GM08714 (cell line): ENCODE data around the gene SVIL.
"Not testable (repeated sequence)": the region's sequence is repeated elsewhere in the genome, so short reads cannot be mapped to it uniquely, and the experiment has no call there.

Experiments
- H3K4me3 ChIP-seq: fragments of 200-500 bp; sonication (Bioruptor generic); 2 replicates; pipeline ENCODE4 v1.5.1; 2014; ENCODE audit warnings: mild to moderate bottlenecking, low read length, inconsistent platforms
- ZNF274 ChIP-seq: IDR thresholded peaks from 2 replicates; pipeline ENCODE4 v1.6.1; 2012; ENCODE audit warnings: mild to moderate bottlenecking, low read depth, low read length

The SVIL gene

DNA sequence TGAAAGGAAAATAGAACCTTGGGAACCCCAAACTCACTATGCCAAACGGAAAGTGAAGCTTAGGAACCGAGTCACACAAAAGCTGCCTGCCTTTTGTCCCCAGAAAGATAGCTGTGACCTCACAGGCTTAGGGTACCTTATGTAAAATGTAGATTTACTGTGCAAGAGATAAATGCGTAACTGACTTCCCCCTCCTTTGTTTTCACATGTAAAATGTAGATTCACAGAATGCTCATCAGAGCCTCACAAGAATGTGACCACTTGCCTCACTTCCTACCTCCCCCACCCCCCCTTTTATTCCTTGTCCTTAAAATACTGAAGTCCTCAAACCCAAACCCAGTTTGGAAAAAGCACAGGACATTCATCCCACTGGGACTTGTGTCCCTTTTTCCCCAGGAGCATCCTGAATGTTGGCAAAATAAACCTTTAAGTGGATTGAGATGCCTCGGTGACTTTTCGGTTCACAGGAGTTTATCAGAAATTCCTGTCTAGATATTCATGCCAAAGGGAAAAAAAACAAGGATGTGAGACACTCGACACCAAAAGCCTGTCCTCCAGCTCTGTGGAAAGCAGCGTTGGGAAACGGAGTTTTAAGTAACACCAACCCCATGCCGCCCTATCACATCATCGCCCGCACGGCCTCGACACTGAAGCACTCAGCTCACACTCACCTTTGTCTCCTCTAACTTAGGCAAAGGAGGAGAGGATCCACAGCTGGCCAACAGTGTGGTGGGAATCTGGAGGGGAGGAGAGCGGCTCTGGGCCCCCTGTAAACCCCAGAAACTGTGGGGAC is 45.9 kb downstream of the SVIL start:
- no peak for TF ChIP-seq ZNF274
- H3K4me3 ChIP-seq, result no peak overlapping the region

DNA sequence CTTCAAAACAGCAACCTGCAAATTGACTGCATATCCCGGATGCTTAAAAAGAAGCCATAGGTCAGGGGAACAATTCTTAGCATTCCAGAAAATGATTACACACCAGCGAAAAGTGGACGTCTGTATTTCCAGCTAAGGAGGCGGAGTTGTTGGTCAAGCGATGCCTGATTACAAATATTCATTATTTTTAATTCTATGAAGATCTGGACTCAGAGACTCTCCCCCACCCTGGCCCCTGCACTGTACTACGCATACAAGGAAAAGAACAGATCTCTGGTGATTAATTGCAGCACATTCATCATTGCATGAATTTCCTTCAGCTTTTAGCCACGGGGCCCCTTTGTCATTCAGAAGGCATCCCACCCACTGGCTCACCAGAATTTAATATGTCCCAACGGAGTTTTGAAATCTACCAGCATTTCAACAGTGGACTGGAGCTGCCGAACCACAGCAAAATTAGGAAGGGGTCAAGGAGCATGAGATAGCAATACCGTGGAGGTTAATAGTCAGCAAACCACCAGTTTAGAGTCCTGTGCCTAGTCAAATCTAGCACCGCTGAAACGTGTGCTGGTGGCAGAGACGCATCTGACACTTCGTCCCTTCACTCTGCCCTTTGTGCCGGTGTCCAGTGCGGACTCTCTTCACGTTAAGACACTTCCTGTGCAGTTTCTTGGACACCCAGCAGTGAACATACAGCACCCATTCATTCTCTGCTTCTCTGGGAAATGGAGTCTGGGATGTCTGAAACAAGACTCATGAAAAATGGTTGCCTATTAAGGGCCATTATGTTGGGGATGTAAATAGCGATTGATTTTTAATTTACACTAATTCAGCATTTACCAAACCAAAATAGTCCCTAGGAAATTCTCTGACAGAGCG is 46.8 kb downstream of the SVIL start:
- H3K4me3 ChIP-seq, result not testable (repeated sequence)

DNA sequence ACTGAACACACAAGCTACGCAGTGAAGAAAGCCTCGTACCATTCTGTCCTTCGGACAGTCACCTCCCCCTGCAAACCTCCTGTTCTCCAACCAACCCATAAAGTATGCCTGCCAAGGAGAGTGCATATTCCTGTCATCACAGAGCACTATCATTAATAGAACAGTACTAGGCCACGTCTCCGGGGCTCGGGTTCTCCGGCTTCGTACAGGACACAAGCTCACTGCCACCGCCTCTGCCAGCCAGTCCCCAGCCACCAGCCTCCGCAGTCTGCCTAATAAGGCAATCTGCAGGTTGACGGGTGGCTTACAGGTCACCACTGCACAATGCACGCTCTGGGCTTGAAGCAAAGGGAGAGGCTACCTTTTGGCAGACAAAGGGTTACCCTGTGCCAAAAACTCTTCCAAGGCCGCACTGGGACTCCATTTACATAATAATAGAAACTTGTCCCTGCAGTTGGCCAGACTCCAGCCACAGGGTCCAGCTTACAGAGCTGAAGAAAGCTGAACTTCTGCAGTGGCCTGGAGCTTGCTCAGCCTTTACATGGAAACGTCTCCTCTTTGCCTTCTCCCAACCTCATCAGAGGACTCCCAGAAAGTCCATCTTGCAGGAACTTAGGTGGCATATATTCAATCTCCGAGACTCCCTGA is 47.5 kb downstream of the SVIL start:
- H3K4me3 ChIP-seq, result not testable (repeated sequence)

DNA sequence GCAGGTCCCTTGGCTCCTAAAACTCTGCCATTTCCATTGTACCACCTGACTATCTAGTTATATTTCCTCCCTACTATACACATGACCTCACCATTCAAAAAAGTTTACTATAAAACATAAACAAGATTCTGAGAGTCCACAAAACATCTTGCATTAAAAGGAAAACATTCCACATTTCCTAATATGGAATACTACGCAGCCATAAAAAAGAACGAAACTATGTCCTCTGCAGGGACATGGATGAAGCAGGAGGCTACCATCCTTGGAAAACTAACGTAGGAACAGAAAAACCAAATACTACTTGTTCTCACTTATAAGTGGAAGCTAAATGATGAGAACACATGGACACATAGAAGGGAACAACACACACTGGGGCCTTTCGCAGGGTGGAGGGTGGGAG is 48.3 kb downstream of the SVIL start:
- no peak for TF ChIP-seq ZNF274
- no peak overlapping the region for H3K4me3 ChIP-seq

DNA sequence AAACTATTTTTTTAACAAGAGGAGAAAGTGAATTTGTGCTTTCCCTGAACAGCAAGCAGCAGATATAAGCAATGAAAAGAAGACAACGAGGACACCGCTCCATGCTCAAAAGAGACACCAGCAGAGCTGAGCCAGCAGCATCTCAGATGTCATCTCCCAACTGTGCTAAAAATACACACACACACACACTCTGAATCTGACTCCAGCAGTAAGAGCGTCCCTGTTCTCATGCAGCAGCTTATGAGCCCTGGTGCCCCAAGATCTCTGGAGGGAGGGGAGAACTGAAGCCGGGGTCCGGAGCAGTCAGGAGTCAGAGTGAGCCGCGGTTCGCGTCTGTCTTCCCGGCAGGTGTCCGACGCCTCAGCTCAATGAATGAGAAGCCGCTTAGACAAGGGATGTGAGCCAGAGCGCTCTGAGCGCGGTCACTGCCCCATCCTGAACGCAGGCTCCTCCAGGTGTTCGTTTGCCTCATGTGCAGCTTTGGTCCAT is 49.2 kb downstream of the SVIL start:
- TF ChIP-seq ZNF274, result no peak
- no peak overlapping the region for H3K4me3 ChIP-seq

DNA sequence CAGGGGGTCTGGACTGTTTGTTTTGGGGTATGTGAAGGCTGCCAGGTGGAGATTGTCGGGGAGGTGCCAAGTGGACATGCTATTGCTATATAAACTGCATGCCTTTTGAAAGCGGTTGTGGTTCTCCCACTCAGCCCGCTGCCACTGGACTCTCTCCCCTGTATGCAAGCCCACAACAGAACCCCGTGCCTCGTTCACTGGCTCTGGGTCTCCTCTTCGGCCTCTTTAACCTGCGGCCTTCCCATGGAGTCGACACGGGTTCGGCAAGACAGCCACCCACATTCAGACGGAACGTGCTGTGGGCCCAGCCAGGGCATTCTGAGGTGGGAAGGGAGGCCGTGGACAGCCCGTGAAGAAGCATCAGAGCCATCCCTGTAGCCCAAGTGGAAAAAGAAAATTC is 50.3 kb downstream of the SVIL start:
- H3K4me3 ChIP-seq, result no peak overlapping the region
- no peak for TF ChIP-seq ZNF274

DNA sequence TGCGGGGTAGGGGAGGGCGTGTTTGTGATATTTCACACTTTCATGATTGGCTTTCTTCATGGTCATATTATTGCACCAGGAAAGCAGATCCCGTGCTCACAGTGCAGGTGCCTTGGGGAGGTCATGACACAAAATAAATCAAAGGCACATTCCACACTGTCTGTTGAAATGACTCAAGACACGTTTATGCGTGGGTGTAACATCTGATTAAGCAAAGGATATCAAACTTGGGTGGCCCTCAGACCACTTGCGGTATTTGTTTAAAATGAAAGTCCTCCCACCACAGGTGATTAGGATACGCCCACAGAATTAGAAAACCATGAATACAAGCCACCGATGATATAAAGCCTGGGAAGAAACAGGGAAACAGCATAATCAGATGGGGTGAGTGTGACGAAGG is 51.1 kb downstream of the SVIL start:
- TF ChIP-seq ZNF274, result no peak
- H3K4me3 ChIP-seq, result no peak overlapping the region

DNA sequence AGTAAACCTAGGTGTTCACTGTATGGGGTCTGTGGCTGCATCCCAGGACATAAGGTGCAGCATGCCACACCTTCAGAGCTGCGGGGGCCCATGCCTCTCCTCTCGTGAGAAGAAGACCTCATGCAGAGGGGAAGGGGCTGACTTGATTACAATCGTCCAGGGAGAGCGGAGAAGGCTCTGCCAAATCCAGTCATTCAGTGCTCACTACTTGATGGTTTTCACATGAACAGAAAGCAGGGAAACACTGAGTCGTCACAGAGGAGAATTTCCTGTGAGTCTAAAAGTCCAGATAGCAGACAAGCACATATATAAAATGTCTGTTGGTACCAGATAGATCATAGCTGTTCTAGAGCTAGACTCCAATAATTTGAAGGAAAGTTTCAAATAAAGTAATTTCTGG is 52.0 kb downstream of the SVIL start:
- H3K4me3 ChIP-seq, result not testable (repeated sequence)

DNA sequence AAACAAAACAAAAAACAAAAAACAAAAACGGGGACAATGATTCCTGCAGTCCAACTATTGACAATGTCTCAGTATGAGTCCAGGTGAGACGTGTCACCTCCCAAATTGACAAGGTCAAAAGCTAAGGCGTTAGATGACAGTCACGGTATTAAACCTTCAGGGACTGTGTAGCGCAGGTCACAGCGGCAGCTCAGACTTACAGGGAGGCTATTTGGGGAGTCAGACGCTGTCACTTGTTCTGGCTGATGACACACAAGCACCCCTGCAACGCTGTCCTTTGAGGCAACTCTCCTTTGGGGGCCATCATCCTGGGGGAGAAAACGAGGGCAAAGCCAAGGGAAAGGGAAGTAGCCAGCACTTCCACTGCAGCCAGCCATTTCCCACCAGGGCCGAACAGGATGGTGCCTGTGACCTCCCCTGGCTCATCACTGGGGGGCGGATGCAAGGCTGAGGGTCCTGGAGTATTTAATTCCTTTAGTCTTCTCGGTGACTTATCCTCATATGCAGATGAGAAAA is 55.3 kb downstream of the SVIL start:
- H3K4me3 ChIP-seq, result no peak overlapping the region
- TF ChIP-seq ZNF274, result no peak

DNA sequence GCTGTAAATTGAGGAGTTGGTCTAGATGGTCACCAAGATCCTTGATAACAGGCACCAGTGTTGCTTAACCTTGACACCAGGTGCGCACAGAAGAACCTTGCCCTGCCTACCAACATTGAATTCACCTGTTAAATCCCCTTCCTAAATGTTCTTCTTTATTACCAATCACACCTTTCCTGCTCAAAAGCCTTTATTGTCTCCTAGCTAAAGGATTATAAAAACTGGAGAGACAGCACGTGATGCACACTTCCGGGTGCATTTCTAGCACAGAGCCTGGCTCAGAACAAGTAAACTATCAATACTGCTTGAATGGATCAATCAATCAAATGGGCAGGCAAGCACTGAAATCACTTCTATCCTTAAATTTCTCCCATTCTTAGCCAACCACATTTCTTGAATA is 56.3 kb downstream of the SVIL start:
- no peak overlapping the region for H3K4me3 ChIP-seq
- TF ChIP-seq ZNF274, result no peak

DNA sequence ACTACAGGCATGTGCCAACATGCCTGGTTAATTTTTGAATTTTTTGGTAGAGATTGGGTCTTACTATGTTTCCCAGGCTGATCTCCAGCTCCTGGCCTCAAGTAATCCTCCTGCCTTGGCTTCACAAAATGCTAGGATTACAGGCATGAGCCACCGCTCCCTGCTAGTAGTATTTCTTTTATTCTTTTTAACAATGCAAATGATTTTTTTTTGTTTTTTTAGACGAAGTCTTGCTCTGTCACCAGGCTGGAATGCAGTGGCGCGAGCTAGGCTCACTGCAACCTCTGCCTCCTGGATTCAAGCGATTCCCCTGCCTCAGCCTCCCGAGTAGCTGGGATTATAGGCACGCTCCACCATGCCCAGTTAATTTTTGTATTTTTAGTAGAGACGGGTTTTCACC is 58.1 kb downstream of the SVIL start:
- no peak for TF ChIP-seq ZNF274
- no peak overlapping the region for H3K4me3 ChIP-seq

DNA sequence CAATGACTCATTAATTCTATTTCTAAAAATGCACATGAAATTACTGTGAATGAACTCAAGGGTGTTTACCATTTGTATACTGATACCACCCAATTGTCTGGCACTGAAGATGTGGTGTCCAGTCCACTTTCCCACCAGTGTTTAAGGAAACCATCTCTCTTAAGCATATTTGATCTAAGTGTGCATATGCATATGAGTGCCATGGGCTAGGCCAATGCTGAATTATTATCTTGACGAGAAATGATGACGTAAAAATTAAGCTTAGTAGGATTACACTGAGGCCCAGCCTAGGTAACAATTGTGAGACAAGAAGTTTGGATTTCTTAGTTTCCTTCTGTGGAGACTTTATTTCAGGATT is 59.7 kb downstream of the SVIL start:
- no peak for TF ChIP-seq ZNF274
- H3K4me3 ChIP-seq, result no peak overlapping the region

DNA sequence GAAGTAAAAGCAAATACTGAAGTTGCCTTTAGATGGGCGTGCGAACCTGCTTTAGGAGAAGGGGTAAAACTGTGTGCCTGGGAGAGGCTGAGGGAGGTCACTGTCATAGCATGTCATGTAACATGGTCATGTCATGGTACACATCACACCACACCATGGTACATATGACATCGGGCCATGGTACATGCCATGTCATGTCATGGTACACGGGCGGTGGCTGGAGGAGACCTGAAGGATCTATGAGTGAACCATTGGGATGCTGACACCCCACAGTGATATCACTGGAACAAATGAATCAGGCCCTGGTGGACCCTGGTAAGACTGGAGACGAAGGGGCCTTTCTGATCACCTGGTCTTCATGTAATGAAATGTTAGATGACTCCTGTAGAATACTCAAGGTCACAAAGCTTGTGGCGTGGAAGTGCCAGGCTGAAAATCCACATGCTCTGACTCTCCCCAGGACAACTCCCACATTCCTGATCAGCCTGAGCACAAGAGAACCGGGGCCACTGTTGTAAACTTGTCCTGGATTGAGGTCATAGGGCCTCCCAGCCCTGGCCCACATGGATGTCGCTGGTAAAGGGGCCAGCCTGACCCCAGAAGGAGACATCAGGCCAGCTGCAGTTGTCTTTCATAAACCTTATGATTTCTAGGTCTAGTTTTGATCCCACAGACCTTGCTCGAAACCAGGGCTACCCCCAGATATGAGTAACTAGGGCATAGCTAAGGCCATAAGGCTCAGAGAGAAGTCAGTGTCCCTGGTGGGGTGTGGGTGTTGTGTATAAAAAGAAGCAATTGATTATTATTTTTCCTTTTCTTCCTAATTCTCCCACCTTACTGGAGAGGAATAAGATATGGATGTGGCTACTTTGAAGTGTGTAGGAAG is 60.3 kb downstream of the SVIL start:
- H3K4me3 ChIP-seq, result not testable (repeated sequence)

DNA sequence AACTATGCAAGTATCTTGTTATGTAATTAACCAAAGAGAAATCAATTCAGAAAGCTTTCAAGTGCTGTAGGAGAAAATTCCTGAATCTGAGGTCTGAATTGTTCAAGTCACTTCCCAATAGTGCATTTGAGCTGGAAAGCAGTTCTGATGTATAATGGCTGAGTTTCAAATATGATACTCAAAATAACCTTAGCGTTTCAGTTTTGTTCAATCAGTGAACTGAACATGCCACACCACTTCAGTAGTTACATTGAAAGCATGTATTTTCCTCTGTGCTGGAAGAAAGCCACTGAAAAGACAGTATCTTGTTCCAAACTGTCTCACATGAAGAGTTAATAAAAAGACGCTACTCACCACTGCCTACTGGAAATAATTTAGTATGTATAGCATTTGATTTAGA is 64.5 kb downstream of the SVIL start:
- H3K4me3 ChIP-seq, result not testable (repeated sequence)
